ENCODE measurements around the gene SPOCK1. TPM values are rescaled to one million over a fixed set of nuclear protein-coding genes. Genes with fewer than 3 reads are reported as not detected.
A peak's percentile ranks its signal among the peaks of the same experiment; 100 is the strongest.

SPOCK1 gene
- total and polyA plus RNA-seq, 2 of the 13 experiments (the other 11 are each of a cell fraction or from before 2014, with no cell fraction given), result 0.18 to 0.29 TPM

GRCh38 chr5:137328463-137328862, 170.7 kb downstream of the SPOCK1 start (continued):
- no peak for TF ChIP-seq ZNF761 (CRISPR knock-in tag; conservative IDR thresholded peaks at IDR 0.05)
- no peak for TF ChIP-seq ZNF256 (CRISPR knock-in tag; conservative IDR thresholded peaks at IDR 0.05)

GRCh38 chr5:137325721-137326120, 173.4 kb downstream of the SPOCK1 start:
- WGBS (ENCODE audit: low lambda C conversion rate), result 8% methylated on average over 4 of the region's 4 CpGs
- Histone ChIP-seq H3K4me1 (ENCODE audit: insufficient read depth, low read length) (no peaks in the 10 kb centered on the region), H3K4me3 (replicated peaks in 1 of 3; ENCODE audit: insufficient read depth in 1 of 3, low read depth in 2 of 3, low read length in 3 of 3) (no peak overlapping the region), H3K36me3 (replicated peaks in 1 of 2; ENCODE audit: control insufficient read depth in 1 of 2, insufficient read depth in 2 of 2, low read length in 2 of 2) (no peaks in the 10 kb centered on the region), H3K9ac (ENCODE audit: insufficient read depth, low read depth, low read length) (no peak overlapping the region), H3K9me3 (ENCODE audit: low read length) (no peaks in the 10 kb centered on the region), H2AFZ (ENCODE audit: low read length) (no peak overlapping the region), H3K4me2 (ENCODE audit: low read depth, low read length) (no peak overlapping the region), H3K79me2 (ENCODE audit: insufficient read depth, low read length) (no peaks in the 10 kb centered on the region), H4K20me1 (ENCODE audit: insufficient read depth, low read length) (no peaks in the 10 kb centered on the region), H3K27me3 (ENCODE audit: control insufficient read depth in 1 of 2, insufficient read depth in 2 of 2, low read length in 2 of 2) (no peaks in the 10 kb centered on the region), H3K27ac (ENCODE audit: extremely low read length, insufficient read depth, low read length) (no peak overlapping the region)
- intact Hi-C loops (cut with micrococcal nuclease; ENCODE audit: unreplicated experiment) (no loop called here), in situ Hi-C loops (cut with HindIII; ENCODE audit: extremely low pct_ligation_motif_present, low pct_unique_long_range_greater_than_20kb) (no loop called here)
- ChIA-PET POLR2A (no interaction called here), CTCF (ENCODE audit: low intra/inter-chr PET ratio, low total read pairs) (no interaction called here)
- DNase-seq (ENCODE audit: low spot score) (no peak), ATAC-seq (no peak), FAIRE-seq (no peak)
- TF ChIP-seq FOXA3 (CRISPR knock-in tag; IDR thresholded peaks at IDR 0.05), result no peak
- no peak for TF ChIP-seq EEA1 (CRISPR knock-in tag; IDR thresholded peaks at IDR 0.05; ENCODE audit: borderline replicate concordance)
- no peak for TF ChIP-seq ZNF296 (CRISPR knock-in tag; conservative IDR thresholded peaks at IDR 0.05)
- BruUV-seq (replicated peaks), result no TSS peak

GRCh38 chr5:137320056-137321045, 178.8 kb downstream of the SPOCK1 start:
- no peak overlapping the region for H3K9ac ChIP-seq (ENCODE audit: insufficient read depth, low read depth, low read length)
- no peaks in the 10 kb centered on the region for H3K9me3 ChIP-seq (ENCODE audit: low read length)
- H3K4me3 ChIP-seq (replicated peaks in 1 of 3; ENCODE audit: insufficient read depth in 1 of 3, low read depth in 2 of 3, low read length in 3 of 3), result no peak overlapping the region
- no peaks in the 10 kb centered on the region for H3K36me3 ChIP-seq (replicated peaks in 1 of 2; ENCODE audit: control insufficient read depth in 1 of 2, insufficient read depth in 2 of 2, low read length in 2 of 2)
- no peaks in the 10 kb centered on the region for H4K20me1 ChIP-seq (ENCODE audit: insufficient read depth, low read length)
- CTCF ChIA-PET (ENCODE audit: low intra/inter-chr PET ratio, low total read pairs), result interaction anchor here (2.3 kb wide), 1 partner anchor 179 kb away, joined by 15 read pairs; the partner anchor contains the start of gene SPOCK1
- no peak overlapping the region for H3K4me2 ChIP-seq (ENCODE audit: low read depth, low read length)
- 0% methylated on average over 3 of the region's 3 CpGs for WGBS (ENCODE audit: low lambda C conversion rate)
- H3K4me1 ChIP-seq (ENCODE audit: insufficient read depth, low read length), result no peaks in the 10 kb centered on the region
- ATAC-seq (no peak), DNase-seq (ENCODE audit: low spot score) (peak; percentile 24), FAIRE-seq (no peak)
- intact Hi-C loops (cut with micrococcal nuclease; ENCODE audit: unreplicated experiment) (no loop called here), in situ Hi-C loops (cut with HindIII; ENCODE audit: extremely low pct_ligation_motif_present, low pct_unique_long_range_greater_than_20kb) (no loop called here)
- 0 out of 5 replicates have a peak, but pooled peaks cover 0 to 4% of the 10 kb centered on the region in 2 experiments for H3K27me3 ChIP-seq (ENCODE audit: control insufficient read depth in 1 of 2, insufficient read depth in 2 of 2, low read length in 2 of 2)
- no peak overlapping the region for H2AFZ ChIP-seq (ENCODE audit: low read length)
- POLR2A ChIA-PET, result no interaction called here
- no TSS peak for BruUV-seq (replicated peaks)
- H3K27ac ChIP-seq (ENCODE audit: extremely low read length, insufficient read depth, low read length), result no peak overlapping the region
- no peaks in the 10 kb centered on the region for H3K79me2 ChIP-seq (ENCODE audit: insufficient read depth, low read length)
- no peak for TF ChIP-seq RBM22 (optimal IDR thresholded peaks at IDR 0.05; ENCODE audit: low read length)
- no peak for TF ChIP-seq HOMEZ (CRISPR knock-in tag; IDR thresholded peaks at IDR 0.05; ENCODE audit: low read depth)
- TF ChIP-seq ZKSCAN1 (IDR thresholded peaks at IDR 0.05; ENCODE audit: low read length), result no peak
- no peak for TF ChIP-seq RFX1 (IDR thresholded peaks at IDR 0.05)
- TF ChIP-seq NBN (conservative IDR thresholded peaks at IDR 0.05), result no peak
- TF ChIP-seq ZNF781 (CRISPR knock-in tag; IDR thresholded peaks at IDR 0.05; ENCODE audit: borderline replicate concordance, not compliant biosample characterization), result no peak
- no peak for TF ChIP-seq KAT2B (IDR thresholded peaks at IDR 0.05; ENCODE audit: borderline replicate concordance, low read depth, low read length)
- no peak for TF ChIP-seq ZNF879 (CRISPR knock-in tag; IDR thresholded peaks at IDR 0.05)
- TF ChIP-seq ETV6 (CRISPR knock-in tag; conservative IDR thresholded peaks at IDR 0.05), result no peak
- TF ChIP-seq SMC3 (IDR thresholded peaks at IDR 0.05; ENCODE audit: low read length), result peak; percentile 65
- TF ChIP-seq RNF2 (conservative IDR thresholded peaks at IDR 0.05; ENCODE audit: low read depth), result no peak
- TF ChIP-seq STAG1 (CRISPR knock-in tag; IDR thresholded peaks at IDR 0.05), result peak; percentile 54
- 0 out of 2 replicates have a peak, but pooled peaks have one; percentile 14 for TF ChIP-seq ELF3 (CRISPR knock-in tag; IDR thresholded peaks at IDR 0.05)
